SK-N-SH treated with all-trans-retinoic acid at 6 μM for 48 hours (cell line): ENCODE results near the gene SBDS.
"Not testable (repeated sequence)": the region's sequence is repeated elsewhere in the genome, so short reads cannot be mapped to it uniquely, and the experiment has no call there.

Source experiments
- ARNTL ChIP-seq: fragments of 450-650 bp; formaldehyde crosslinking; IDR thresholded peaks from 2 replicates; pipeline ENCODE4 v1.5.0; 2020; ENCODE audit warnings: low read depth, mild to moderate bottlenecking, moderate library complexity, borderline replicate concordance
- ESRRG ChIP-seq: fragments of 250-450 bp; sonication (Bioruptor Pico); IDR thresholded peaks from 2 replicates; pipeline ENCODE4 v1.6.1; 2021; ENCODE audit warnings: mild to moderate bottlenecking
- RARB ChIP-seq: fragments of 250-450 bp; sonication (Bioruptor Pico); IDR thresholded peaks from 2 replicates; pipeline ENCODE4 v1.8.0; 2021; ENCODE audit warnings: mild to moderate bottlenecking, moderate library complexity
- SNAI2 ChIP-seq: fragments of 250-450 bp; sonication (Bioruptor Pico); IDR thresholded peaks from 2 replicates; pipeline ENCODE4 v1.5.0; 2020; ENCODE audit warnings: mild to moderate bottlenecking, moderate library complexity
- ZFP3 ChIP-seq: fragments of 250-450 bp; sonication (Bioruptor Pico); IDR thresholded peaks from 2 replicates; pipeline ENCODE4 v1.5.0; 2020; ENCODE audit warnings: mild to moderate bottlenecking, moderate library complexity
- ZFP30 ChIP-seq: fragments of 450-650 bp; formaldehyde crosslinking; IDR thresholded peaks from 2 replicates; pipeline ENCODE4 v1.5.0; 2022; ENCODE audit warnings: mild to moderate bottlenecking, moderate library complexity
- ZNF565 ChIP-seq: fragments of 450-650 bp; formaldehyde crosslinking; conservative IDR thresholded peaks from 2 replicates; pipeline ENCODE4 v1.5.0; 2020; ENCODE audit warnings: low read depth, mild to moderate bottlenecking, moderate library complexity
- ZNF8 ChIP-seq: fragments of 450-650 bp; formaldehyde crosslinking; IDR thresholded peaks from 2 replicates; pipeline ENCODE4 v1.5.0; 2020; ENCODE audit warnings: mild to moderate bottlenecking, moderate library complexity
- TF ChIP-seq, protein P1 (sequence below): fragments of 250-450 bp; sonication (Bioruptor Pico); IDR thresholded peaks from 2 replicates; pipeline ENCODE4 v1.8.0; 2020; ENCODE audit warnings: mild to moderate bottlenecking, moderate library complexity, borderline replicate concordance
- TF ChIP-seq, protein P2 (sequence below): fragments of 250-450 bp; sonication (Bioruptor Pico); IDR thresholded peaks from 2 replicates; pipeline ENCODE4 v1.5.0; 2020; ENCODE audit warnings: mild to moderate bottlenecking, moderate library complexity
- TF ChIP-seq, protein P3 (sequence below): fragments of 250-450 bp; sonication (Bioruptor Pico); IDR thresholded peaks from 2 replicates; pipeline ENCODE4 v1.5.1; 2020; ENCODE audit warnings: low read depth, mild to moderate bottlenecking, moderate library complexity

DNA sequence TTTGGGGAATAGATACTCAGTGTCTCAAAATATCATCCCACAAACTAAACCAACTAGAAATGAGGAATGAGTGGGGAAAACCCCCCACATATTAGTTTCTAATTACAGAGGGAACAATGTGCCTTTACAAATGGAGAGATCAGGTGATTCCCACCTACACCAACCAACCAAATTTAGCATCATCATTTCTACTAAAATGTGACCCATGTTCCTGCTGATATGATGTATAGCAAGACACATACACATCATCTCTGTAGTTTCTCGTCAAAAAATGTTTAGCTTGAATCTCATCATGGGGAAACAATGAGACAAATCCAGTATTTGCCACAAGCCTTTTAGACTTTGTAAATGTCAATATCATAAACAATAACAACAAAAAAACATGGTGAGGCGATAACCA is 36.3 kb upstream of the SBDS start:
- TF ChIP-seq ZFP30 (CRISPR knock-in tag); ARNTL; ZNF8; ZFP3 (CRISPR knock-in tag); ZNF565 (CRISPR knock-in tag); ESRRG (CRISPR knock-in tag); RARB (CRISPR knock-in tag); SNAI2 (CRISPR knock-in tag): not testable (repeated sequence)
- TF ChIP-seq, protein P1, sequence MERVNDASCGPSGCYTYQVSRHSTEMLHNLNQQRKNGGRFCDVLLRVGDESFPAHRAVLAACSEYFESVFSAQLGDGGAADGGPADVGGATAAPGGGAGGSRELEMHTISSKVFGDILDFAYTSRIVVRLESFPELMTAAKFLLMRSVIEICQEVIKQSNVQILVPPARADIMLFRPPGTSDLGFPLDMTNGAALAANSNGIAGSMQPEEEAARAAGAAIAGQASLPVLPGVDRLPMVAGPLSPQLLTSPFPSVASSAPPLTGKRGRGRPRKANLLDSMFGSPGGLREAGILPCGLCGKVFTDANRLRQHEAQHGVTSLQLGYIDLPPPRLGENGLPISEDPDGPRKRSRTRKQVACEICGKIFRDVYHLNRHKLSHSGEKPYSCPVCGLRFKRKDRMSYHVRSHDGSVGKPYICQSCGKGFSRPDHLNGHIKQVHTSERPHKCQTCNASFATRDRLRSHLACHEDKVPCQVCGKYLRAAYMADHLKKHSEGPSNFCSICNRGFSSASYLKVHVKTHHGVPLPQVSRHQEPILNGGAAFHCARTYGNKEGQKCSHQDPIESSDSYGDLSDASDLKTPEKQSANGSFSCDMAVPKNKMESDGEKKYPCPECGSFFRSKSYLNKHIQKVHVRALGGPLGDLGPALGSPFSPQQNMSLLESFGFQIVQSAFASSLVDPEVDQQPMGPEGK (CRISPR knock-in tag) = not testable (repeated sequence)
- TF ChIP-seq, protein P2, sequence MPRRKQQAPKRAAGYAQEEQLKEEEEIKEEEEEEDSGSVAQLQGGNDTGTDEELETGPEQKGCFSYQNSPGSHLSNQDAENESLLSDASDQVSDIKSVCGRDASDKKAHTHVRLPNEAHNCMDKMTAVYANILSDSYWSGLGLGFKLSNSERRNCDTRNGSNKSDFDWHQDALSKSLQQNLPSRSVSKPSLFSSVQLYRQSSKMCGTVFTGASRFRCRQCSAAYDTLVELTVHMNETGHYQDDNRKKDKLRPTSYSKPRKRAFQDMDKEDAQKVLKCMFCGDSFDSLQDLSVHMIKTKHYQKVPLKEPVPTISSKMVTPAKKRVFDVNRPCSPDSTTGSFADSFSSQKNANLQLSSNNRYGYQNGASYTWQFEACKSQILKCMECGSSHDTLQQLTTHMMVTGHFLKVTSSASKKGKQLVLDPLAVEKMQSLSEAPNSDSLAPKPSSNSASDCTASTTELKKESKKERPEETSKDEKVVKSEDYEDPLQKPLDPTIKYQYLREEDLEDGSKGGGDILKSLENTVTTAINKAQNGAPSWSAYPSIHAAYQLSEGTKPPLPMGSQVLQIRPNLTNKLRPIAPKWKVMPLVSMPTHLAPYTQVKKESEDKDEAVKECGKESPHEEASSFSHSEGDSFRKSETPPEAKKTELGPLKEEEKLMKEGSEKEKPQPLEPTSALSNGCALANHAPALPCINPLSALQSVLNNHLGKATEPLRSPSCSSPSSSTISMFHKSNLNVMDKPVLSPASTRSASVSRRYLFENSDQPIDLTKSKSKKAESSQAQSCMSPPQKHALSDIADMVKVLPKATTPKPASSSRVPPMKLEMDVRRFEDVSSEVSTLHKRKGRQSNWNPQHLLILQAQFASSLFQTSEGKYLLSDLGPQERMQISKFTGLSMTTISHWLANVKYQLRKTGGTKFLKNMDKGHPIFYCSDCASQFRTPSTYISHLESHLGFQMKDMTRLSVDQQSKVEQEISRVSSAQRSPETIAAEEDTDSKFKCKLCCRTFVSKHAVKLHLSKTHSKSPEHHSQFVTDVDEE (CRISPR knock-in tag) = not testable (repeated sequence)
- TF ChIP-seq, protein P3, sequence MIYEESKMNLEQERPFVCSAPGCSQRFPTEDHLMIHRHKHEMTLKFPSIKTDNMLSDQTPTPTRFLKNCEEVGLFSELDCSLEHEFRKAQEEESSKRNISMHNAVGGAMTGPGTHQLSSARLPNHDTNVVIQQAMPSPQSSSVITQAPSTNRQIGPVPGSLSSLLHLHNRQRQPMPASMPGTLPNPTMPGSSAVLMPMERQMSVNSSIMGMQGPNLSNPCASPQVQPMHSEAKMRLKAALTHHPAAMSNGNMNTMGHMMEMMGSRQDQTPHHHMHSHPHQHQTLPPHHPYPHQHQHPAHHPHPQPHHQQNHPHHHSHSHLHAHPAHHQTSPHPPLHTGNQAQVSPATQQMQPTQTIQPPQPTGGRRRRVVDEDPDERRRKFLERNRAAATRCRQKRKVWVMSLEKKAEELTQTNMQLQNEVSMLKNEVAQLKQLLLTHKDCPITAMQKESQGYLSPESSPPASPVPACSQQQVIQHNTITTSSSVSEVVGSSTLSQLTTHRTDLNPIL (CRISPR knock-in tag) = not testable (repeated sequence)
